Nephron progenitor cell (in vitro differentiated cells): Measurements from ENCODE around the gene TFEB.

Experiments used
- DNase-seq: peaks from one replicate; pipeline ENCODE4 v3.0.0; 2021
- H3K27ac Mint-ChIP-seq: 2 replicates; pipeline ENCODE4 v1.8.0; 2021; ENCODE audit warnings: mild to moderate bottlenecking, moderate library complexity, mixed read lengths
- H3K27me3 Mint-ChIP-seq: 2 replicates; pipeline ENCODE4 v1.8.0; 2021; ENCODE audit warnings: mild to moderate bottlenecking, low read depth, mixed read lengths; ENCODE audit not compliant: poor library complexity
- H3K36me3 Mint-ChIP-seq: 2 replicates; pipeline ENCODE4 v1.8.0; 2021; ENCODE audit warnings: low read depth, mixed read lengths
- H3K4me1 Mint-ChIP-seq: 2 replicates; pipeline ENCODE4 v1.8.0; 2021; ENCODE audit warnings: mixed read lengths
- H3K4me3 Mint-ChIP-seq: 2 replicates; pipeline ENCODE4 v1.8.0; 2021; ENCODE audit warnings: mild to moderate bottlenecking, moderate library complexity, mixed read lengths
- H3K9me3 Mint-ChIP-seq: 2 replicates; pipeline ENCODE4 v1.8.0; 2021; ENCODE audit warnings: mild to moderate bottlenecking, moderate library complexity, mixed read lengths
- CTCF ChIP-seq: fragments of 200-600 bp; sonication (generic); IDR thresholded peaks from 2 replicates; pipeline ENCODE4 v1.5.0; 2021; ENCODE audit warnings: antibody characterized with exemption

TFEB gene

DNA sequence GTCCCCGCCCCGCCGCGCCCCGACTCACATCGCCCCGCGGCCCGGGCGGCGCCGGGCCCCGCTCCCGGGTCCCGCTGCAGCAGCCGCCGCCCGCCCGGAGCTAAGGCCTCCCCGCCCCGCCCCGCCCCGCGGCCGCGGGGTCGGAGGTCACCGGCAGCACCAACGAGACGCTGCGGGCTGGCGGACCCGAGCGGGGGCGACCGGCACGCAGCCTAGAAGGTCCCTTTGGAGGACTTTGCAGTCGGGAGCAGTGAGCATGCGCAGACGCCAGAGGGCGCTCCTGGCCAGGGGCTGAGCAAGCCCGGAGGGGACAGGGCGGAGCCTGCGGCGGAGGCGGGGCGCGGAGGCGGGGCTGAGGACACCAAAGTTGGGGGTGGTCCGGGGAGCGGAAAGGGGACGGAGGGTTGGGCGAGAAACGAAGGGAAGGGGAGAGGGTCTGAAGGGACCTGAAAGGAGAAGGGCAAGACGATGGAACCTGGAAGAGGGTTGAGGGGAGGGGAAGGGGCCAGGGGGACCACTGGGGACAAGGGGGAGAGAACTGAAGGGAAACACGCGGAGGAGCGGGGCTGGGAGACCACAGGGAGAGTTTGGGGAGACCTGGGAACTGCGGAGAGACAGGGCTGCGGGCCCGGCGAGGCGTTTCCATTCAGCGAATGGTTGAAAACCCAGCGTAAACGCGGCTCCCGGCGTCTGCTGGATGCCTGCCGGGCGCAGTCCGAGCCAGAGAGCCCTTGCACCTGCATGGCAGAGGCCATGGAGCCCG lies 44.6 kb upstream of the TFEB start, which contains the start of gene FRS3:
FRS3 (minus strand) TSS at position 113 of the 763 bp plus-strand sequence. CDS start 2,913 bp downstream, outside the sequence.
- Mint-ChIP-seq H3K9me3 (no peaks in the 10 kb centered on the region), H3K4me3 (peak within 1 kb of the TSS; percentile 95), H3K27ac (no peak within 1 kb of the TSS), H3K27me3 (peaks cover 35% of the 10 kb centered on the region), H3K4me1 (peaks cover 34% of the 10 kb centered on the region), H3K36me3 (no peaks in the 10 kb centered on the region)
- peak; percentile 74 for TF ChIP-seq CTCF
- peak; percentile 100 for DNase-seq

DNA sequence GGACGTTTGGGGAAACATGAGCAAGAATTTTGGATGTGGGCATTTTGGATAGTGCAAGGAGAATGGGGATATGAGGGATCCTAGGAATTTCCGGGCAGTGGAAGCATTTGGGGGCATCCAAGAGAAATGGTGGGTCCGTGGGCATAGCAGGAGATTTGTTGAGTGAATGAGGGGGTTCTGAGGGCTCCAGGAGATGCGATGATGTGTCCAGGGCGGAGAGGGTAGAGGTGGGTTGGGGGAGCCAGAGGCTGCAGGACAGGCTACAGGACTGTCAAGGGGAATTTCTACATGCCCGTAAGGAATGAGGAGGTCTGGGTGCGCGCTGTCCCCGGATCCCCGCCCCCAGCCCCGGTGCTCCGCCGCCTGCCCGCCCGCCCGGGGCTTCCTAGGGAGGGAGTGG lies 43.9 kb upstream of the TFEB start:
- TF ChIP-seq CTCF = no peak
- H3K4me3 Mint-ChIP-seq = peak overlapping the region; percentile 95
- no peaks in the 10 kb centered on the region for H3K9me3 Mint-ChIP-seq
- H3K36me3 Mint-ChIP-seq = peaks cover 2% of the 10 kb centered on the region
- H3K27ac Mint-ChIP-seq = no peak overlapping the region
- peaks cover 30% of the 10 kb centered on the region for H3K27me3 Mint-ChIP-seq
- no peak for DNase-seq
- peaks cover 28% of the 10 kb centered on the region for H3K4me1 Mint-ChIP-seq

- no peak overlapping the region for H3K27ac Mint-ChIP-seq
Observed at GRCh38 chr6:41778895-41779294, 43.5 kb upstream of the TFEB start.

GRCh38 chr6:41777551-41778285 lies 42.3 kb upstream of the TFEB start:
- Mint-ChIP-seq H3K27me3 (peaks cover 24% of the 10 kb centered on the region), H3K9me3 (no peaks in the 10 kb centered on the region), H3K4me3 (peak overlapping the region; percentile 95), H3K27ac (no peak overlapping the region), H3K36me3 (peaks cover 7% of the 10 kb centered on the region), H3K4me1 (peaks cover 25% of the 10 kb centered on the region)
- DNase-seq = no peak
- no peak for TF ChIP-seq CTCF

More at GRCh38 chr6:41778895-41779294, 43.5 kb upstream of the TFEB start:
- Mint-ChIP-seq H3K4me3 (peak overlapping the region; percentile 95), H3K27me3 (peaks cover 31% of the 10 kb centered on the region), H3K9me3 (no peaks in the 10 kb centered on the region), H3K4me1 (peaks cover 25% of the 10 kb centered on the region), H3K36me3 (peaks cover 6% of the 10 kb centered on the region)
- TF ChIP-seq CTCF = no peak
- DNase-seq = no peak

DNA sequence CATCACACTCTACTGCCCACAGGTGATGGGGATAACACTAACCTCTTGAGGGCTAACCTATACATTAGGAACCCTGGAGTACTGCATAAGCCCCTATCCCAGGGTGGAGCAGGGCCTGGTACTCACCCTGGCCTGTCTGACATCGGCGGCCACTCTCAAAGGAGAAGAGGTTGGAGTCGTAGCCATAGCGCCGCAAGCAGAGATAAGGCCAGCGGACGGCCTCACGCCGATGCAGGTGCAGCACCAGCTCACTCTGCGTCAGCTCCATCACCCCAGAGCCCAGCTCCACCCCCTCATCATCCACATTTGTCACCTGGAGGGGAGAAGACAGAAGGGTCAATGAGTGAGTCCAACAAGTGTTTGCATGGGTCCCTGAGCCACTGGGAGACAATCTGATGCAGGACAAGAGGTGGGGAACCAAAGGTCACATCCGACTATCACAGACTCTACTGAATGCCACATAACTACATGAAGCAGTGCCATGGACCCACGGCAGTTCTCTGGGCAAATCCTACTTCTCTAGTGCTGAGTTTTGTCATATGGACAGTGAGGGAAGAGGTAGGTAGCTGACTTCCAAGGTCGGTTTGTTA lies 40.0 kb upstream of the TFEB start:
- TF ChIP-seq CTCF = no peak
- H3K27me3 Mint-ChIP-seq = peaks cover 11% of the 10 kb centered on the region
- H3K36me3 Mint-ChIP-seq = peaks cover 18% of the 10 kb centered on the region
- DNase-seq = no peak
- no peak overlapping the region for H3K27ac Mint-ChIP-seq
- H3K9me3 Mint-ChIP-seq = no peaks in the 10 kb centered on the region
- no peak overlapping the region for H3K4me3 Mint-ChIP-seq
- H3K4me1 Mint-ChIP-seq = peaks cover 14% of the 10 kb centered on the region
